GM21360 (cell line): Measurements from ENCODE around the gene PER2.
"Not testable (repeated sequence)": the region's sequence is repeated elsewhere in the genome, so short reads cannot be mapped to it uniquely, and the experiment has no call there.

Experiments used
- ATAC-seq: cut with Tn5 transposase; IDR thresholded peaks from one replicate; pipeline ENCODE4 v1.9.1; 2021; ENCODE audit warnings: mild to moderate bottlenecking, moderate library complexity; ENCODE audit not compliant: unreplicated experiment

The PER2 gene

DNA sequence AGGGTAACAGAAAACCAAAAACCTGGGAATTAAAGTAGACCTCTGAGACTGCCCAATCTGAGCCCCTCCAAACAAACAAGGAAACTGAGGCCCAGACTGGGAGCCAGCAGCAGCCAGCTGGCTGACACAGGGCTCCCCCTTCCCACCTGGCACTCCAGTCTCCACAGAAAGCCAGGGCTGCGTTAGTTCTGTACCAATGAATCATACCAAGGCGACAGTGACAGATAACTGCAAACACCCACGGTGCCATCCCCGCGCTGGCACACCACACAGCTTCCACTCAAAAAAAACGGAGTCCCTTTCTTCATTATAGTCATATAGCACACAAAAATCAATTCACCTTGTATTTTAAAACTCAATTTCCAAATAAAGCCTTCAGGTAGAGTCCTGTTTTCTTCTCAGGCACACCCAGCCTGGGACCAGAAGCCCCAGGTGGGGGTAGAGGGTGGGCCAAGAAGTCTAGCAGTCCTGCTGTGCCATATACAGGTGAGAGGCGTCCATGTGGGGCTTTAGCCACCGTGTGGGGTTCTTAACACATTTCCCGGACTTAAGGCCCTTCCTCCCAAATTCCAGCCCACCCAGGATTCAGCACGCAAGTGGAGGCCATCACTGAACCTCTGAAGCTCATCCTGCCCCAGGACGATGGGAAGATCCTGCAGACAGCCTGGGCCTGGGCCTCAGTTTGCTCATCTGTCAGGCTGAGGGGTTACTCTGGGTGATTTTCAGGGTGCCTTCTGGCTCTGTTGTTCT is 1.2 kb downstream of the PER2 start:
- ATAC-seq, result no peak

GRCh38 chr2:238286551-238286950 is 1.9 kb downstream of the PER2 start:
- ATAC-seq, result no peak

DNA sequence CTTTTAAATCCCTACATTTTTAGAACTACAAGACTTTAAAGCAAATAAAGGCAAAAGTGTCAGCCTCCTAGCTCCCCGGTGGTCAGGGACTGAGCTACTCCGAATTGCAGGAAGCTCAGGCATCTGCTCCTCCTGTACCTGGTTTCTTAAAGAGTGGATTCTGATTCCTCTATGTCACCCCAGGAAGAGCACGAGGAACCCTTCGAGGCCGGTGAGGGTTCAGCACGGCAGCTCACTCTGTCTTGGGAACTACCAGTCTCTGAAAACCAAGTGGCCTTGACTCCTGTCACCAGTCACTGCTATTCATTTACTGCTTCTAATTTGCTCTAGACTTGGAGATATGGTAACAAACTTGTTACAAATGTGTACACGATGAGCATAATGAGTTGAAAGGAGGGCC is 2.3 kb downstream of the PER2 start:
- no peak for ATAC-seq

- ATAC-seq, result no peak
These were observed 2.7 kb downstream of the PER2 start for GRCh38 chr2:238285653-238286082.

DNA sequence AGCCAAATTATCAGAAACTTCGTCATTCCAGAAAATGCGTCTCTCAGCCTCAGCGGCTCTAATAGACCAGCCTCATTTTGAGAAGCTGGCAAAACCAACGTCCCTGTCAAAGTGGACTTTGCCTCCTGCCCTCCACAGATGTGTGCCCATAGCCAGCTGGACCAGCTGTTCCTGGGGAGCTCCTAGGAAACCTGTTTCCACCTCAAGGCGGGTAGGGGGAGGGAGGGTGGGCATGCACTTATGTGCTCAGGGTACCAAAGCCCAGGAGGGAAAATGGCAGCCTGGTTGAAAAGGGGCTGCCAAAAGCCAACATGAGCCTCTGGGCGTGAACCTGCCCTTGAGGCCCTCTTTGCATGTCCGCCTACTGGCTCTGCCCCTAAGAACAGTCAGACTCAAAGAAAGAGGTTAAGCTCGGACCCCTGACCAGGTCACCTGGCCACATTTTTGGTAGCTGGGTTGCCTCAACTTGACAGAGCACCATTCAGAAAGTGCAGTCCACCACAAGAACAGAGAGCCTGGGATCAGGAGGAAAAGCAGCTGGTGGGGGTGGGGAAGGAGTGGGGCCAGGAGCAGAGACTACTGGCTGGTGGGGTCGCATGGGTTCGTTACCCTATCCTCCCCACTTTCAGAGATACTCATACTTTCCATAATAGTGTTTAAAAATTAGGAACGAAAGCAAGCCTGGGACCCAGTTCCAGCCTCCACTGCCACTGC is 3.5 kb downstream of the PER2 start:
- ATAC-seq, result no peak

DNA sequence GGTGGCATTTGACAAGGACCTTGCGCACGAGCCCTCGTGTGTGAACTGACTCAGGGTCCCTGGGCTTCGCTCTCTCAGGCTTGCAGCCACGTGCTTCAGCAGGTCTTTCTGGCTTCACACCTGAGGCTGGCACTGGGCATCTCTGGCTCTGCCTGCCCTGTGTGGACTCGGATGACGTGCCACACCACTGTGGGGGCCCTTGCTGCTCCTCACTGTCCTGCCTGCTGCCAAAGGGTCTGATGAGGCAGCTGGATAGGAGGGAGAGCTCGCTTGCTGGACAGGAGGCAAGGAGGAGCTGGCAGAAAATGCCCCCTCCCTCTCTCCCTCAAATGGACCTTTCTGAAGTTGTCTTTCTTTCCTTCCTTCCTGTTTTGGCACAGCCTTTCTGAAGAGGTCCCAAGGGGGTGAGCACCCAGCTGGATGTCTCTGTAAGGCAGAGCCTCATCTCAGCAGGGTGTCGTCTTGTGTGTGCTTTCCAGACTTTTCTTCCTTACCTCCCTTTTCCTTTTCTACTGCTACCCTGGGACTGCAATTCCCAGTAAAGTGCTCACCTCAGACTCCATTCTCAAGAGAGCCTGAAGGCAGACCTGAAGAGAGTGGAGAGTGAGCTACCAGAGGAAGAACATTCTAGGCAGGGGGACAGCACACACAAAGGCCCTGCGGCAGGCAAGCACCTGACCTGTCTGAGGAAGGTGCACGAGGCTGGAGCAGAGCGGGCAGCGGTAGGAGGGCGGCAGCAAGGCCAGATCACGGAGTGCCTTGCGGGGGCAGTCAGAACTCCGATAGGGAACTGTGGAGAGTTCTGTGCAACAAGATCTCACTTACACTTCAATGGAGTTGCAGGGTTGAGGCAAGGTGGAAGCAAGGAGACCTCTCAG is 5.3 kb downstream of the PER2 start:
- ATAC-seq, result no peak

DNA sequence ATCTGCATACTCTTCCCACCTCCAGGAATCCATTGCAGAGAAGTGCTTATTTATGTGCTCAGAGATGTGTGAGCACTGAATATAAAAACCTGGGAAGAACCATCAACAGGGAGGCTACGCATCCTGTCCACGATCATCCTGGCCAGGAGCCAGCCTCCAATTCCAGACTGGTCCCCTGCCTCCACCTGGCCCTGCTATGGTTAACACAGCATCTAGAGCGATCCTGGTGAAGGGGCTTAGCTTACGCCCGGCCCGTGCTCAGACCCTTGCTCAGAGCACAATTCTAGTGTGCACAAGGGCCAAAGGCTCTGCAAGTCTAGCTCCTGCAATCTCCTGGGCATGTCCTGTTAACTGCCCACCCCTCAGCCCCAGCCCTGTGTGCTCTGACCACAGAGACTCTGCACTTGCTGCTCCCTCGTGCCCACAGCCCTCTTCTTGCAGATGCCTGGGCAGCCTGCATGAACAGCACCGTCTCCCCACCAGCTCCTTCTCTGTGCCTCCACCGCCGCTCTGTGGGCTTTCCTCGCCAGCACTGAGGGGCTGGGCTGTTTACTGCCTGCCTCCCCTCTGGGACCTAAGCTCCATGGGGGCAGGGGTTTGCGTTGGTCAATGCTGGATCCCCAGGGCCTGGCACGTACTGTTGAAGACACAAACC is 6.5 kb downstream of the PER2 start:
- no peak for ATAC-seq

DNA sequence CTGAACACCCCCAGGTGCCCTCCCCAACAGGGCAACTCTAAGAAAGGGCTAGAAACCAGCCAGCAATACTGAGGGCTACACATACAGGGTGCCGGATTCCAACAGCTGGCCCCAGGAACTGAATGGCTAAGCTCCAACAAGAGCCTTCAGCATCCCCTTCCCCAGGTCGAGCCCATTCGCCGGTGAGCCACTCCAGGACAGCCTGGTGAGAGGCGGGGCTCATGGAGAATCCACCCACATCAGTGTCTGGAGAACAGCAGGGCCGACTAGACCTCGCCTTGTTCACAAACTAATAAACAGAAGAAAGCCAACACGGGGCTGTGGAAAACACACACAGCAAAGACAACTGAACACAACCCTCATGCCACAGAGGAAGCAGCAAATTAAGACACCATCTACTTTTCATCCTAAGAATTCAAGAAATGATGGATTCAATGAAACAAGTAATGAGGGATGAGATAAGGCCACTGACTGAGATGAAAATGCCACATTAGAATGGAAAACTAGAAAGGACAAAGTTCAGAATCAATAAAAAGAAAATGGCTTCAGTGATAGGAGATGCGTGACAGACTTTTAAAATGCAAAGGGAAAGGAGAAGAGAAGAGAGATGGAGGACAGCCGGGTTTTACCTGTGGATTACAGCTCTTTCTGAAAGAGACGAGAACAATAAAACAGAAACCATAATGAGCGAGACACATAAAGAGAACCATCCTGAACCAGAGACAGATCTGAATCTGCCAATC is 8.2 kb downstream of the PER2 start:
- no peak for ATAC-seq

- no peak for ATAC-seq
These were observed 9.1 kb downstream of the PER2 start for GRCh38 chr2:238279324-238279682.

- no peak for ATAC-seq
These were observed 9.6 kb downstream of the PER2 start for GRCh38 chr2:238278626-238279323.

GRCh38 chr2:238277695-238278094 is 10.7 kb downstream of the PER2 start:
- no peak for ATAC-seq

DNA sequence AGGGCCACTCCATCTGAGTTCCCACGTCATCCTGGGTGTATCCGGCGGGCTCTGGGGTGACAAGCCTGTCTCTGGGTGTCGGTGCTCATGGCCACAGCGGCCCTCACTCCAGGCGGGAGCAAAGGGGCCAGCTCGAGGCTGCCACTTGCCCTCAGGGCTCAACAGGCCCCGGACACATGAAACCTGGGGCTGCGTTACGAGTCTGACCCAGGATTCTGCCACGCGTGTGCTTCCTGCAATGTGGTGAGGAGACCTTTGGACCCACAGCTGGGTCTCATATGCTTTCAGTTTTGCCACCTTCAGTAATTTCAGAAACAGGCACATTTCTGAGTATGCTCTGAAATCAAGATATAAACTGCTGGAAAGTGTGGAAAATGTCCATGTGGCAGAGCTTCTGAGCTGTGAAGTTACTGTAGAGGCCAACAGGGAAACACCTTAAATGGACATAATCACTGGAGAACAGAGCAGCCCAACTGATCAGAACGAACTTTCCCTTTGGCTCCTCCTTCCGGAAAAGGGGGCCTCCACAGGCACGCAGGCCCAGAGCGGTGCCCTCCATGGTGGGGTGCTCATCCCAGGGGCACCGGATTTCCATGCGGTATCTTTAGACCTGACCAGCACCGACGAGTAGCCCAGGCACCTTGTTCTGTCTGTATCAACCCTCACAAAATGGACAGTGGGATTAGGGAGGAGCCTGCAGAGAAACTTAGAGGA is 14.1 kb downstream of the PER2 start:
- ATAC-seq, result no peak

DNA sequence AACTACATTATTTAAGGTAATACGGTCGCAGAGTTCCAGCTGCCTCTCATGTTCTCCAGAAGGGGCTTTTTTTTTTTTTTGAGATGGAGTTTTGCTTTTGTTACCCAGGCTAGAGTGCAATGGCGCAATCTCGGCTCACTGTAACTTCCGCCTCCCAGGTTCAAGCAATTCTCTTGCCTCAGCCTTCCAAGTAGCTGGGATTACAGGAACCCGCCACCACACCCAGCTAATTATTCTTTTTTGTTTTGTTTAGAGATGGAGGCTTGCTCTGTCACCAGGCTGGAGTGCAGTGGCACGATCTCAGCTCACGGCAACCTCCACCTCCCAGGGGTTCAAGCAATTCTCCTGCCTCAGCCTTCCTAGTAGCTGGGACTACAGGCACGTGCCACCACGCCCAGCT is 15.0 kb downstream of the PER2 start:
- ATAC-seq, result not testable (repeated sequence)

DNA sequence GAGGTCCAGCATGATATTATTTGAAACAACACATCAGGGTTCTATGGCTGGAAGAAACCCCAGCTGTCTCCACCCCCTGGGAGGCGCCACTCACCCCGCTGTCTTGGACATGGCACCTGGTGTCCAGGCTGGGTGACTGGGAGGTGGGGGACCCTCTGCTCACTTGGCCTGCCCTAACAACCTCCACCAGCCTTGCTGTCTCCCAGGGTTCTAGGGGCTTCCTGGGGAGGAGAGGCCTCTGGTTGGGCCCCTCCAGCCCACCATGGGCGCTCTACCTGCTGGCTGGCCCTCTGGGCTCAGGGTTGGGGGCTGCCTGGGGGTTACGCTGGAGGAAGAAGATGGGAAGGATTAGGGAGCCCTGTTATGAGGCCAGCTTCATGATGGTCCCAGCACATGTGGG is 16.3 kb downstream of the PER2 start:
- no peak for ATAC-seq

DNA sequence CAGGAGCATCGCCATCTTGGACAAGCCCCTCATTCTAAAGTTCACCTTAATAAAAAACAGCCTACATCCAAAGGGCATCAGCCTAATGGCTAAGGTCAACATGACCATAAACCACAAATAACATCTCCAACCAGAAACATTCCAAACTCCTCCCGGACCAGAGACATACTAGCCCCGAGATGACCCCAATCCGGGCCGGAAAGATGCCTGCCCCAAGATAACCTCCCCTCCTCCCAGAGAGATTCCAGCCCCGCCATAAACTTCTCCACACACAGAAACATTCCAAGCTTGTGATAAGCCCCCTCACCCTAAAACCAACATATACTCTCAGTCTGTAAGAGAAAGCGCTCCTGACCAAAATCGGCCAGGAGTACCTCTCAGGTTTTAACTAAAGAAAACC is 16.7 kb downstream of the PER2 start:
- ATAC-seq, result not testable (repeated sequence)

GRCh38 chr2:238271061-238271554 is 17.3 kb downstream of the PER2 start:
- ATAC-seq, result no peak

DNA sequence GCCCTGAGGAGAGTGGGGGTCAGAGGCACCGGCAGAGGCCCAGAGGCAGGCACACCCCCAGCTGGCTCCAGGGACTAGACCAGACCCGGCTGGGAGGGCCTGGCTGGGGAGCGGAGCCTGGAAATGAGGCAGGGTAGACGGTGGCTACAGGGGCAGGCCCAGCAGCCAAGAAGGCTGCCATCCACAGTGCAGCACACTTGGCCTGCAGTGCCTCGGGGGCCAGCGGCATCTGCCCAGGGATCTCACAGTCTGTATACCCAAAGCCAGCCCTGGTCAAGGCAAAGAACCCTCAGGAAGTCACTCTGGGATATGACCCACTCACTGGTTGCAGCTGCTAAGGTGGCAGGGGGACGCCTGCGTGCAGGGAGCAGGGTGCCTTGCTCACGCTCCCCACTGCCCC is 17.8 kb downstream of the PER2 start:
- no peak for ATAC-seq

- no peak for ATAC-seq
These were observed 18.7 kb downstream of the PER2 start for GRCh38 chr2:238269741-238270140.
